HG03457 (cell line): ENCODE results near the gene PDGFC.

Source experiments
- ATAC-seq: cut with Tn5 transposase; IDR thresholded peaks from one replicate; pipeline ENCODE4 v1.9.1; 2021; ENCODE audit warnings: moderate number of reproducible peaks; ENCODE audit not compliant: unreplicated experiment

The PDGFC gene

GRCh38 chr4:156975686-156976085 is 4.1 kb upstream of the PDGFC start:
- no peak for ATAC-seq

GRCh38 chr4:156974264-156974663 is 2.7 kb upstream of the PDGFC start:
- no peak for ATAC-seq

- ATAC-seq: no peak
Observed at GRCh38 chr4:156972379-156973015, 898 bp upstream of the PDGFC start.

GRCh38 chr4:156971165-156971675 is 379 bp downstream of the PDGFC start:
- ATAC-seq: no peak

GRCh38 chr4:156970501-156971164 is 966 bp downstream of the PDGFC start:
- no peak for ATAC-seq

GRCh38 chr4:156969911-156970310 is 1.7 kb downstream of the PDGFC start:
- ATAC-seq: no peak

- no peak for ATAC-seq
Observed at GRCh38 chr4:156969101-156969500, 2.5 kb downstream of the PDGFC start.

GRCh38 chr4:156968479-156968984 is 3.1 kb downstream of the PDGFC start:
- peak; percentile 77 for ATAC-seq

- no peak for ATAC-seq
Observed at GRCh38 chr4:156966836-156967235, 4.8 kb downstream of the PDGFC start.

GRCh38 chr4:156963419-156963818 is 8.2 kb downstream of the PDGFC start:
- ATAC-seq: no peak

GRCh38 chr4:156962528-156962974 is 9.0 kb downstream of the PDGFC start:
- ATAC-seq: no peak

- ATAC-seq: no peak
Observed at GRCh38 chr4:156962058-156962358, 9.6 kb downstream of the PDGFC start.

- no peak for ATAC-seq
Observed at GRCh38 chr4:156961196-156962057, 10.2 kb downstream of the PDGFC start.

GRCh38 chr4:156959298-156959702 is 12.3 kb downstream of the PDGFC start:
- ATAC-seq: no peak

GRCh38 chr4:156958276-156959074 is 13.1 kb downstream of the PDGFC start:
- ATAC-seq: no peak

GRCh38 chr4:156957556-156957955 is 14.0 kb downstream of the PDGFC start:
- no peak for ATAC-seq

GRCh38 chr4:156956826-156957368 is 14.7 kb downstream of the PDGFC start:
- ATAC-seq: no peak

GRCh38 chr4:156956359-156956758 is 15.2 kb downstream of the PDGFC start:
- no peak for ATAC-seq

GRCh38 chr4:156954587-156954986 is 17.0 kb downstream of the PDGFC start:
- no peak for ATAC-seq

GRCh38 chr4:156953951-156954350 is 17.6 kb downstream of the PDGFC start:
- no peak for ATAC-seq
